Heart right ventricle (tissue), 16 donors: ENCODE measurements around the gene CFTR. TPM values are rescaled to one million over a fixed set of nuclear protein-coding genes. Genes with fewer than 3 reads are reported as not detected.

ENCODE experiments used
- ATAC-seq, 8 donors: fragments of 200-7000 bp; cut with Tn5 transposase; one replicate each; pipeline ENCODE4 v1.9.1; 2020; ENCODE audit warnings: mild to moderate bottlenecking in 8 of 8, moderate library complexity in 8 of 8, moderate number of reproducible peaks in 1 of 8
- DNase-seq, 2 donors: peaks; one replicate each; pipeline ENCODE4 v3.0.0-alpha.2; 2020
- H3K27ac ChIP-seq, 10 donors: fragments of 200-600 bp; sonication (generic) in 2 of 10; one replicate each; pipeline versions ENCODE4 v1.5.0 to v1.8.0; 2020 to 2022; ENCODE audit warnings: mild to moderate bottlenecking in 3 of 10
- H3K27me3 ChIP-seq, 7 donors: fragments of 200-600 bp; one replicate each; pipeline ENCODE4 v1.8.0; 2021 to 2022; ENCODE audit warnings: mild to moderate bottlenecking in 2 of 7
- H3K36me3 ChIP-seq, 9 donors: fragments of 200-600 bp; sonication (generic) in 1 of 9; one replicate each; pipeline versions ENCODE4 v1.5.0 to v1.8.0; 2020 to 2022; ENCODE audit warnings: mild to moderate bottlenecking in 2 of 9
- H3K4me1 ChIP-seq, 9 donors: fragments of 200-600 bp; sonication (generic) in 1 of 9; one replicate each; pipeline versions ENCODE4 v1.5.0 to v1.8.0; 2020 to 2022; ENCODE audit warnings: mild to moderate bottlenecking in 4 of 9
- H3K4me3 ChIP-seq, 10 donors: fragments of 200-600 bp; sonication (generic) in 2 of 10; one replicate each; pipeline versions ENCODE4 v1.5.0 to v1.8.0; 2020 to 2022; ENCODE audit warnings: mild to moderate bottlenecking in 7 of 10, moderate library complexity in 2 of 10
- H3K9me3 ChIP-seq, 11 donors: fragments of 200-600 bp in 10 of 11; sonication (generic) in 2 of 11; one replicate each; pipeline versions ENCODE4 v1.5.0 to v1.8.0; 2013 to 2022; ENCODE audit warnings: mild to moderate bottlenecking in 2 of 11, control low read depth in 1 of 11, moderate library complexity in 1 of 11
- WGBS, 2 donors: extraction: QIAGEN DNeasy Blood & Tissue Kit; methylation state at CpG; one replicate each; pipeline ENCODE4 v1.1.7; 2013; ENCODE audit warnings: inconsistent platforms in 1 of 2; 5-methylcytosine and 5-hydroxymethylcytosine counted together
- intact Hi-C, 10 donors: fragments of 100-400 bp; cut with DNase I; formaldehyde crosslinking; loops; one replicate each; pipeline versions ENCODE4 v1.11.1 to v1.14.2; 2022
- polyA plus RNA-seq, 2 donors: library from polyadenylated mRNA; stranded (reverse); fragments of 200-250 nt; gene quantifications; one replicate each; pipeline ENCODE4 v1.2.3, GENCODE V29; 2013
- total RNA-seq, 10 donors: library from RNA; stranded (reverse); fragmentation: NEBNext Ultra II Directional in 3 of 10; extraction: Animal tissue kit (Norgen Biotek cat#: 25700) in 3 of 10; gene quantifications; one replicate each; pipeline versions ENCODE4 v1.2.1 to v1.2.4, GENCODE V29; 2021 to 2023
- TF ChIP-seq, protein P1 (sequence below), 9 donors: fragments of 200-600 bp; sonication (generic) in 2 of 9; IDR thresholded peaks; one replicate each; pipeline versions ENCODE4 v1.5.0 to v1.8.0; 2021 to 2022; ENCODE audit warnings: antibody characterized with exemption in 9 of 9, mild to moderate bottlenecking in 5 of 9, moderate library complexity in 1 of 9
- donor health status: Arrhythmogenic right ventricular cardiomyopathy.
- donor health status: ischemic (EF 13 %, LVEDD 7.1; RV severe dilation, severe dysfunction).
- donor health status: healthy with polysubstance abuse.
- donor health status: DM: no; HTN: yes; CAD: no.
- donor health status: DM: no; HTN: no; CAD: no.
- donor health status: ischemic (EF 25% LVEDD 6.9; RV normal size, moderate dysfunction).
- donor health status: ischemic (EF 25% LVEDD 5.7; RV mildly dilated, moderate dysfunction).
- donor health status: healthy.
- donor health status: DM: yes; HTN: yes; CAD: no.
- donor health status: Ischemic cardiomyopathy.
- donor health status: ischemic (EF 35%, LVEDD 5.7; RV mildly dilated, moderate dysfunction).
- donor health status: nonischemic (EF 11% LVEDD 7.7; RV severe dilation, severe dysfunction).
- donor health status: DM: yes; HTN: yes; CAD: no.
- donor health status: PGD.
- donor health status: ischemic (EF 29% LVEDD 5.4; RV normal size, mild dysfunction).
- donor health status: nonischemic (EF 23%, LVEDD 6.1; RV moderate dilation, normal function).

The CFTR gene
- total and polyA plus RNA-seq, 12 donors: 0.06 to 0.95 (median 0.25) TPM; not detected in 2

DNA sequence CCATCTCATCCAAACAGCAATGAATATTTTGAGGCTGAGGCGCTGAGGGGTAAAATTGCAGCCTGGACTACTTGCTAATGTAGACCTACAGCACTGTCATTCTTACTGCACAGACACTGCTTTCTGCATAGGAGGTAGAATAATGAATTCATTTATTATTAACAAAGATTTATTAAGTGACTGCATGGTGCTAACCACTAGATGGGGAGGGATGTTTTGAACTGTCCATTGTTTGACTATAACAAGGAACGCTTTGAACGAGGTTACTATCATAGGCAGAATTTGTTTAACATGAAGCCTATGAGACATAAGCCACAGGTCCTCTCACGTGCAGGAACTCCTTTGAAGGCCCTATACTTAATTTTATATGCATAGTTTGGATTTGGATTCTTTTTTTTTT is 143.8 kb downstream of the CFTR start:
- H3K4me1 ChIP-seq: no peaks in the 10 kb centered on the region
- 79 to 84% methylated on average over 4 of the region's 4 CpGs for WGBS, 2 donors
- intact Hi-C loops: no loop called here

DNA sequence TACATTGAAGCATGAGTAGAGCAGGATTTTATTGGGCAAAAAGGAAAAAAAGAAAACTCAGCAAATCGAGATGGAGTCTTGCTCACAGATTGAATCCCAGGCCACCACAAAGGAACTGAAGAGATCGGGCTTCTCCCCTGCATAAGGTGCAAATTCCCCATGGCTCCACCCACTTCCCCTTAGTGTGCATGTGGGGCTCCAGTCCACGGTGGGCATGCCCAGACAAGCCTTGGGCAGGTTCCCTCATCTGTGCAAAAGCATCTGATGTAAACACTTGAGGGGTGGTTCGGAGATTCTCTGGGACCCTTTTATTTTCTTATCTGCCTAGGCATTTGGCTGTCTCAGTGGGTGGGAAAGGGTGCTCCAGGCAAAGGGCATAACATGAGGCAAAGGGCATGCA is 150.7 kb downstream of the CFTR start:
- ATAC-seq (no peak), DNase-seq (no peak)
- no peak overlapping the region for H3K27ac ChIP-seq
- peaks cover 0 to 5% (median 0%) of the 10 kb centered on the region in 11 donors for H3K9me3 ChIP-seq
- 77 to 83% methylated on average over 4 of the region's 4 CpGs for WGBS, 2 donors
- intact Hi-C loops: no loop called here
- no peaks in the 10 kb centered on the region for H3K4me1 ChIP-seq
- TF ChIP-seq, protein P1, sequence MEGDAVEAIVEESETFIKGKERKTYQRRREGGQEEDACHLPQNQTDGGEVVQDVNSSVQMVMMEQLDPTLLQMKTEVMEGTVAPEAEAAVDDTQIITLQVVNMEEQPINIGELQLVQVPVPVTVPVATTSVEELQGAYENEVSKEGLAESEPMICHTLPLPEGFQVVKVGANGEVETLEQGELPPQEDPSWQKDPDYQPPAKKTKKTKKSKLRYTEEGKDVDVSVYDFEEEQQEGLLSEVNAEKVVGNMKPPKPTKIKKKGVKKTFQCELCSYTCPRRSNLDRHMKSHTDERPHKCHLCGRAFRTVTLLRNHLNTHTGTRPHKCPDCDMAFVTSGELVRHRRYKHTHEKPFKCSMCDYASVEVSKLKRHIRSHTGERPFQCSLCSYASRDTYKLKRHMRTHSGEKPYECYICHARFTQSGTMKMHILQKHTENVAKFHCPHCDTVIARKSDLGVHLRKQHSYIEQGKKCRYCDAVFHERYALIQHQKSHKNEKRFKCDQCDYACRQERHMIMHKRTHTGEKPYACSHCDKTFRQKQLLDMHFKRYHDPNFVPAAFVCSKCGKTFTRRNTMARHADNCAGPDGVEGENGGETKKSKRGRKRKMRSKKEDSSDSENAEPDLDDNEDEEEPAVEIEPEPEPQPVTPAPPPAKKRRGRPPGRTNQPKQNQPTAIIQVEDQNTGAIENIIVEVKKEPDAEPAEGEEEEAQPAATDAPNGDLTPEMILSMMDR (IDR thresholded peaks at IDR 0.05): no peak
- H3K27me3 ChIP-seq: no peaks in the 10 kb centered on the region
- no peak overlapping the region for H3K4me3 ChIP-seq
- no peaks in the 10 kb centered on the region for H3K36me3 ChIP-seq

More for the DNA sequence above, 143.8 kb downstream of the CFTR start:
- DNase-seq (no peak), ATAC-seq (no peak)
- Histone ChIP-seq H3K27ac (no peak overlapping the region), H3K9me3 (no peaks in the 10 kb centered on the region), H3K36me3 (no peaks in the 10 kb centered on the region), H3K27me3 (no peaks in the 10 kb centered on the region), H3K4me3 (no peak overlapping the region)
- TF ChIP-seq, protein P1 (IDR thresholded peaks at IDR 0.05): no peak

DNA sequence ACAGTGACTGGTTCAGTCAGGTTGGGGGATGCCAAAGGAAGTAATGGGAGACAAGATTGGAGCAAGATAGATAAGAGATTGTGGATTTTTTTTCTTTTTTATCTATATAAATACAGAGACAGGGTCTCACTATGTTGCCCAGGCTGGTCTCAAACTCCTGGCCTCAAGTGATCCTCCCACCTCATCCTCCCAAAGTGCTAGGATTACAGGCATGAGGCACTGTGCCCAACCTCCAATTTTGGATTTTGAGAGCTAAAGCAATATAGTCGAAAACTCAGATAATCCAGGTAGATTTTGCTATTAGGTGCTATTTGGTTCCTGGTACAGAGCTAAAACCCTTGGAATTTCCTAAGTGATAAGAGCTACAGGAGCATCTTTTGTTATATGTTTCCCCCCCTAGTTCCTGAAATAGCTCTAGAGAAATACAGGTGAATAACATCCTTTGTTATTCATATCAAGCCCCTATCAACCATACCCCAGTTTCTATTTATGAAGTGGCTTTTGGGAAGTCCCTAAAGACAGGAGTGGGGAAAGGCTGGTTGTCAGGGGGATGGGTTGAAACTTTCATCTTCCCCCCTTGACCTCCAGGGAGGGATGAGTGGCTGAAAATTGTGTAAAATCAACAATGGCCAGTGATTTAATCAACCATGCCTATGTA is 151.2 kb downstream of the CFTR start:
- no peaks in the 10 kb centered on the region for H3K27me3 ChIP-seq
- no peaks in the 10 kb centered on the region for H3K36me3 ChIP-seq
- TF ChIP-seq, protein P1 (IDR thresholded peaks at IDR 0.05): no peak
- intact Hi-C loops: no loop called here
- 90 to 93% methylated on average over 1 of the region's 1 CpG for WGBS, 2 donors
- no peak overlapping the region for H3K27ac ChIP-seq
- peaks cover 0 to 5% (median 0%) of the 10 kb centered on the region in 11 donors for H3K9me3 ChIP-seq
- no peak for ATAC-seq
- H3K4me1 ChIP-seq: no peaks in the 10 kb centered on the region
- DNase-seq: no peak
- no peak overlapping the region for H3K4me3 ChIP-seq

DNA sequence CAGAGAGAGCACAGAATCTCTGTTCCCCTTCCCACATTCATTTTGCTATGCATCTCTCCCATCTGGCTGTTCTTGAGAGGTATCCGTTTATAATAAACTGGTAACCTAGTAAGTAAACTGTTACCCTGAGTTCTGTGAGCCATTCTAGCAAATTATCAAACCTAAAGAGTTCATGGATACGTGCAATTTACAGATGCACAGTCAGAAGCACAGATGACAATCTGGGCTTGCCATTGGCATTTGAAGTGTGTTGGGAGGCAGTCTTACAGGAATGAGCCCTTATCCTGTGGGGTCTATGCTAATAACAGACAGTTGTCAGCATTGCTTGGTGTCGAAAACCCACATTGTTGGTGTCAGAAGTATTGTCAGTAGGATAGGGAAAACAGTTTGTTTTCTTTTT is 151.8 kb downstream of the CFTR start:
- TF ChIP-seq, protein P1 (IDR thresholded peaks at IDR 0.05): no peak
- DNase-seq (no peak), ATAC-seq (no peak)
- intact Hi-C loops: no loop called here
- H3K36me3 ChIP-seq: no peaks in the 10 kb centered on the region
- H3K9me3 ChIP-seq: peaks cover 0 to 5% (median 0%) of the 10 kb centered on the region in 11 donors
- H3K4me3 ChIP-seq: no peak overlapping the region
- 90 to 92% methylated on average over 3 of the region's 3 CpGs for WGBS, 2 donors
- no peaks in the 10 kb centered on the region for H3K4me1 ChIP-seq
- H3K27ac ChIP-seq: no peak overlapping the region
- no peaks in the 10 kb centered on the region for H3K27me3 ChIP-seq
